Fibroblast of mammary gland (primary cell): ENCODE measurements around the gene DTX1.

Experiments used
- DNase-seq: peaks from one replicate; pipeline ENCODE4 v3.0.0-alpha.2; 2010; ENCODE audit warnings: low read depth
- H3K4me3 ChIP-seq: 2 replicates; pipeline ENCODE4 v1.5.1; 2011; ENCODE audit warnings: low read depth, mild to moderate bottlenecking, low read length, moderate library complexity; ENCODE audit not compliant: control insufficient read depth
- TF ChIP-seq, protein P1 (sequence below): conservative IDR thresholded peaks from 2 replicates; pipeline ENCODE4 v1.5.1; 2011; ENCODE audit warnings: low read depth, low read length, inconsistent platforms; ENCODE audit not compliant: control insufficient read depth, insufficient read depth

DTX1 gene

DNA sequence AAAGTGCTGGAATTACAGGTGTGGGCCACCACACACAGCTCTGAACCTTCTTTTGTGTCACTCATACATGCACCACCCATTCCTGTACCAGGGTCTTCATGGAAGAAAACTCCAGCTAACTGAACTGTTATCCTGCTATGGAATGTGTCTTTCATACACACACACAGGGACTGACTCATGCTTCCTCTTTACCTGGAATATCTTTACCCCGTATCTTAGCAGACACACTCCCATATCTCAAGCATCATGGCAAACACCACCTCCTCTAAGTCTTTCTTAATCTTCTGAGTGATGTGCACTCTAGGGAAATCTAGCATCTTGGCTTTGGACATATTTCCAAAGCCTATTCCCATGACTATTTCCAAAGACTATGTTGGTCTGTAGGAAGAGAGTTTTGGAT is 35.0 kb upstream of the DTX1 start:
- TF ChIP-seq, protein P1, sequence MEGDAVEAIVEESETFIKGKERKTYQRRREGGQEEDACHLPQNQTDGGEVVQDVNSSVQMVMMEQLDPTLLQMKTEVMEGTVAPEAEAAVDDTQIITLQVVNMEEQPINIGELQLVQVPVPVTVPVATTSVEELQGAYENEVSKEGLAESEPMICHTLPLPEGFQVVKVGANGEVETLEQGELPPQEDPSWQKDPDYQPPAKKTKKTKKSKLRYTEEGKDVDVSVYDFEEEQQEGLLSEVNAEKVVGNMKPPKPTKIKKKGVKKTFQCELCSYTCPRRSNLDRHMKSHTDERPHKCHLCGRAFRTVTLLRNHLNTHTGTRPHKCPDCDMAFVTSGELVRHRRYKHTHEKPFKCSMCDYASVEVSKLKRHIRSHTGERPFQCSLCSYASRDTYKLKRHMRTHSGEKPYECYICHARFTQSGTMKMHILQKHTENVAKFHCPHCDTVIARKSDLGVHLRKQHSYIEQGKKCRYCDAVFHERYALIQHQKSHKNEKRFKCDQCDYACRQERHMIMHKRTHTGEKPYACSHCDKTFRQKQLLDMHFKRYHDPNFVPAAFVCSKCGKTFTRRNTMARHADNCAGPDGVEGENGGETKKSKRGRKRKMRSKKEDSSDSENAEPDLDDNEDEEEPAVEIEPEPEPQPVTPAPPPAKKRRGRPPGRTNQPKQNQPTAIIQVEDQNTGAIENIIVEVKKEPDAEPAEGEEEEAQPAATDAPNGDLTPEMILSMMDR: no peak
- H3K4me3 ChIP-seq: no peak overlapping the region
- DNase-seq: no peak

DNA sequence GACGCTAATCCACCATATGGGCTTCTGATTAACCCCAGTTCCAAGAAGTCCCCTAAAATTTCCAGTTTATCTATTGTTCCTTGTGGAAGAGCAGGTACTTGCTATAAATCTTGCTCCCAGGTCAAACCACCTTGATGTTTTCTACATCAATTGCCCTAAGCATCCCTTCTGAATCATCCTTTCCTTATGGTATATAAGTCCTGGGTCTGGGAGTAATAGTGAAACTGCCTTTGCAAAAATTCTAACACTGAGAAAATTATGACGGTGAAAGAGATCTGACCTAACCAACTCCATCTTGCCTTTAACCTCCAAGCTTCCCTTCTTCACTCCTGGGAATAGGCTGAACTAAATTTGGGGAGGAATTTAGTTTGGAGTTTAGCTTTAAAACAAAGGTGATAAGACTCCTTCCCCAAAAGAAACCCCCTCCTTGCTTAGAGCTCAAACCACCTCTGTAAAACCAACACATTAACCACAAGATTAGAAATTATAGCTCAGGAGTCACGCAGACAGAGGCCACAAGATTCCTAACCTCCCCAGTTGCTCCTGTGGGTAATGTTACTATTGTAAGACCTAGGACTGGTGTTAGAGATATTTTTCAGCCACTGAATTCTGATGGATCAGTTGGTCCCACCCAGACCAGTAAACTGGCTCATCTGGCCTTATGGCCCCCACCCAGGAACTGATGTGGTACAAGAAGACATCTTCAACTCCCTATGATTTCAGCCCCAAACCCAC is 33.8 kb upstream of the DTX1 start:
- TF ChIP-seq, protein P1: no peak
- no peak overlapping the region for H3K4me3 ChIP-seq
- no peak for DNase-seq

DNA sequence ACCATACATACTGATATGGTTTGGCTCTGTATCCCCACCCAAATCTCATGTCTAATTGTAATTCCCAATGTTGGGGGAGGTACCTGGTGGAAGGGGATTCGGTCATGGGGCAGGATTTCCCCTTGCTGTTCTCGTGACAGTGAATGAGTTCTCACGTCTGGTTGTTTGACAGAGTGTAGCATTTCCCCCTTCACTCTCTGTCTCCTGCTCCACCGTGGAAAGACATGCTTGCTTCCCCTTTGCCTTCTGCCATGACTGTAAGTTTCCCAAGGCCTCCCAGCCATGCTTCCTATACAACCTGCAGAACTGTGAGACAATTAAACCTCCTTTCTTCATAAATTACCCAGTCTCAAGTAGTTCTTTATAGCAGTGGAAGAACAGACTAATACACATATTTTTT is 28.8 kb upstream of the DTX1 start:
- no peak for DNase-seq
- no peak overlapping the region for H3K4me3 ChIP-seq
- TF ChIP-seq, protein P1: no peak

DNA sequence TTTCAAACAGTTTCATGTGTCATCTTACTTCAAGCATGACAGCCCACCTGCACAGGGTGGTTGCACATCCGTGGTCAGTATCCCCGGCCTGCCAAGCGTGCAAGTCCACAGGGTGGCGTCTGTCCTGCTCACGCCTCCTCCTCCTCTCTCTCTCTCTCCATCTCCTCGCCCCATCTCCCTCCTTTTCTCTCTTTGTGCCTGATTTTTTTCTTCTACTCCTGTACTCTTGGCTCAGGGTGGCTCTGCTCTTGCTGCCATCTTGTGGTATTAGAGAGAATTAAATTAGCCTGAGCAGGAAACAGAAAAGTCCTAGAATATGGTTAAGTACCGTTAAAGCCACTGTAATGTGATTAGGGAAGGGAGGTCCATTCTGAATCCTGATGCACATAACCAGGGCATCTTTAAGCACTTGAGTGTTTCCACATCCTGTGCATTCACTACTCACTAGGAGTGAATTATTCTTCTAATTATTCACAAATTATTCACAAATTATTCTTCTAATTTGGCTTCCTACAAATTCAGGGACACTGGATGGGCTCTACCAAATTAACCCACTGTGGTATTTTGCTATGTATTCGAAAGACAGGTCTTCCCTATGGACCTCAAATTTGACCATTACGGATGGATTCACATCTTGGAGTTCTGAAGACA is 25.5 kb upstream of the DTX1 start:
- H3K4me3 ChIP-seq: no peak overlapping the region
- TF ChIP-seq, protein P1: peak; percentile 75
- DNase-seq: peak; percentile 66

DNA sequence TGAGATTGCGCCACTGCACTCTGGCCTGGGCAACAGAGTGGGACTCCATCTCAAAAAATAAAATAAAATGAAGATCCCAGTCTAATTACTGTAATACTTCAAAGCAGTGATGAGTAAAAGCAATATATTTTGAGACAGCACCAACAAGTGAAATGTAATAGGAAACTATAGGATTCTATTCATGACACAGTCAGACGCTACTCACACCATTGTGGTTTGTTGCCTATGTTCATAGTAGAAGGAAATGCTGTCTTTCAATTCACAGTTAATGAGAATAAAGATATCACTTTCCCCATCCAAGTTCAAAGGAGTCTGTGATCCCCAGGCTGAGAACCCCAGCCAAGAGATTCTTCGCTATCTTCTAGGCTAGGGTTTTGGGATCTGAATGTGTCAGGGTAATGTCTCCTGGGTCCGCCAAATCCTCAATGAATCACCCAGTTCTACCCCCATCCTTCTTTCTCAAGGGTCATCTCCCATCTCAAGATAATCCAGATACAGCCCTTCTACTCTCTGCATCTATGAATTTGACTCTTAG is 16.6 kb upstream of the DTX1 start:
- TF ChIP-seq, protein P1: no peak
- no peak overlapping the region for H3K4me3 ChIP-seq
- peak; percentile 51 for DNase-seq

DNA sequence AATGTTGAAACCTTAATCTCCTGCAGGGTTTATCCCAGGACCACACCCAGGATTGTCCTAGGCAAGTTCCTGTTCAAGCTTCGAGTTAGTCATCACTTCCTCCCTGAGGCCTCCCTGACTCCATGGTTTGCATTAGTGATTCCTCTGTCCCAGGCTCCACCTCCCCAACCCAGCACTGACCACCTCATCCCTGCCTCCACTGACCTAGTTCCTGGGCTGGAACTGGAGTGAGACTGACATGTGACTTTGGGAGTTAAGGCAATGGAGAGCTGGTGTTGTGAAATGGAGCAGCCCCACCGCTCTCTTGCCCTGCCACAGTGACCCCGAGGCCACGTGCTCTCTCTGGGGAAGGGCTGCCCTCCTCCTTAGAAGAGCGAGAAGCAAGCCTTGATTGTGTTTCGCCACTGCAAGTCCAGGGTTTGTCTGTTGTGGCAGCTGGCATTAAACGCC is 15.8 kb upstream of the DTX1 start:
- H3K4me3 ChIP-seq: no peak overlapping the region
- TF ChIP-seq, protein P1: no peak
- peak; percentile 94 for DNase-seq

DNA sequence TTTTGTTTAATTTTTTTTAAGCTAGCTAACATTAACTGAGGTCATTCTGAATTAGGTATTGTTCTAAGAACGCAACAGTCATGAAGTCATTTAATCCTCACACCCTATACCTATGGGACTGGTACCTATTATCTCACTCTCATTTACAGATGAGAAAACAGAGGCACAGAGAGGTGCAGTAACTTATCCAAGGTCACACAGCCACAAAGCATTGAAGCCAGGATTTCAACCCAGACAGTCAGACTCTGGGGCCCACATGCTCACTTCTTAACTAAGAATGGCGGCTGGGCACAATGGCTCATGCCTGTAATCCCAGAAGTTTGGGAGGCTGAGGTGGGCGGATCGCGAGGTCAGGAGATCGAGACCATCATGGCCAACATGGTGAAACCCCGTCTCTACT is 15.0 kb upstream of the DTX1 start:
- TF ChIP-seq, protein P1: no peak
- DNase-seq: no peak
- H3K4me3 ChIP-seq: no peak overlapping the region
